Bronchial epithelial cell (primary cell): ENCODE data around the gene PLCG1. TPM values are rescaled to one million over a fixed set of nuclear protein-coding genes. Genes with fewer than 3 reads are reported as not detected.

ENCODE experiments used
- DNase-seq: peaks from one replicate; pipeline ENCODE4 v3.0.0-alpha.2; 2010; ENCODE audit warnings: low read depth
- FAIRE-seq: peaks from 2 replicates; lab custom pipeline; 2011; peaks lifted over from hg19 to GRCh38; lab: Jason Lieb, UNC
- H3K27me3 ChIP-seq: 2 replicates; pipeline ENCODE4 v1.5.1; 2011; ENCODE audit warnings: low read length; ENCODE audit not compliant: control insufficient read depth, insufficient read depth
- H3K36me3 ChIP-seq: 2 replicates; pipeline ENCODE4 v1.5.1; 2011; ENCODE audit warnings: low read length; ENCODE audit not compliant: control insufficient read depth, insufficient read depth
- H3K4me3 ChIP-seq: 2 replicates; pipeline ENCODE4 v1.5.1; 2011; ENCODE audit warnings: mild to moderate bottlenecking, low read depth, low read length, control low read depth
- CTCF ChIP-seq: IDR thresholded peaks from 2 replicates; pipeline ENCODE4 v1.5.1; 2011; ENCODE audit warnings: mild to moderate bottlenecking, moderate library complexity, low read length, control low read depth, inconsistent platforms; ENCODE audit not compliant: insufficient read depth, severe bottlenecking
- total RNA-seq: library from RNA; depleted of rRNA; stranded (reverse); fragments of >200 nt; gene quantifications from 2 replicates; pipeline ENCODE4 v1.2.1, GENCODE V29; 2014

PLCG1 gene
- total RNA-seq, 1 donor from 2014 or later: 20.8 TPM

- peaks cover 2% of the 10 kb centered on the region for H3K36me3 ChIP-seq
These were observed 42.6 kb downstream of the PLCG1 start for GRCh38 chr20:41179961-41180360.

GRCh38 chr20:41180599-41181333 lies 43.4 kb downstream of the PLCG1 start:
- Histone ChIP-seq H3K27me3 (no peaks in the 10 kb centered on the region), H3K36me3 (peaks cover 2% of the 10 kb centered on the region), H3K4me3 (no peak overlapping the region)
- FAIRE-seq: no peak
- TF ChIP-seq CTCF: no peak
- no peak for DNase-seq

More at GRCh38 chr20:41179961-41180360, 42.6 kb downstream of the PLCG1 start:
- H3K27me3 ChIP-seq: no peaks in the 10 kb centered on the region
- no peak overlapping the region for H3K4me3 ChIP-seq
- DNase-seq: no peak
- TF ChIP-seq CTCF: no peak
- no peak for FAIRE-seq

- no peaks in the 10 kb centered on the region for H3K27me3 ChIP-seq
- TF ChIP-seq CTCF: no peak
- FAIRE-seq: no peak
- H3K4me3 ChIP-seq: no peak overlapping the region
- no peaks in the 10 kb centered on the region for H3K36me3 ChIP-seq
- no peak for DNase-seq
These were observed 44.2 kb downstream of the PLCG1 start for GRCh38 chr20:41181567-41181966.

- no peak overlapping the region for H3K4me3 ChIP-seq
- no peaks in the 10 kb centered on the region for H3K27me3 ChIP-seq
- FAIRE-seq (no peak), DNase-seq (peak; percentile 38)
- no peaks in the 10 kb centered on the region for H3K36me3 ChIP-seq
- no peak for TF ChIP-seq CTCF
These were observed 45.2 kb downstream of the PLCG1 start for GRCh38 chr20:41182296-41183212.

- FAIRE-seq: no peak
- DNase-seq: no peak
- Histone ChIP-seq H3K4me3 (no peak overlapping the region), H3K27me3 (no peaks in the 10 kb centered on the region), H3K36me3 (no peaks in the 10 kb centered on the region)
- TF ChIP-seq CTCF: no peak
These were observed 46.0 kb downstream of the PLCG1 start for GRCh38 chr20:41183391-41183790.
